B cell (primary cell): ENCODE results near the gene RNF212. TPM values are rescaled to one million over a fixed set of nuclear protein-coding genes. Genes with fewer than 3 reads are reported as not detected.

Source experiments
- ATAC-seq: fragments of 200-7000 bp; cut with Tn5 transposase; one replicate; pipeline ENCODE4 v1.10.0; 2021; ENCODE audit warnings: low read depth, mild to moderate bottlenecking, moderate number of reproducible peaks, moderate library complexity
- CTCF ChIA-PET: fragments of 350-600 bp; sonication (Branson Sonifier 250); formaldehyde crosslinking; loops from one replicate; lab custom pipeline; 2021; ENCODE audit warnings: antibody characterized with exemption, inconsistent platforms; lab: Charles Lee
- POLR2A ChIA-PET: fragments of 350-600 bp; sonication (Branson Sonifier 250); formaldehyde crosslinking; loops from one replicate; lab custom pipeline; 2021; ENCODE audit warnings: antibody characterized with exemption; lab: Charles Lee
- DNase-seq: peaks from one replicate; pipeline ENCODE4 v3.0.0; 2013
- H2AFZ ChIP-seq: 2 replicates; pipeline ENCODE4 v1.6.1; 2012; ENCODE audit warnings: mild to moderate bottlenecking, low read depth, low read length; ENCODE audit not compliant: insufficient read depth, poor library complexity, severe bottlenecking
- H3K27ac ChIP-seq, 2 donors: 1 replicate in 1 of 2; 2 replicates in 1 of 2; pipeline ENCODE4 v1.5.1; 2012 to 2013; ENCODE audit warnings: low read length in 2 of 2, mild to moderate bottlenecking in 2 of 2, moderate library complexity in 1 of 2
- H3K27me3 ChIP-seq, 4 experiments: fragments of 200-600 bp in 1 of 4; sonication (generic) in 1 of 4; replicated peaks in 1 of 4; 1 replicate in 2 of 4; 2 replicates in 2 of 4; pipeline versions ENCODE4 v1.6.1 to v1.7.0; 2013 to 2016; ENCODE audit warnings: low read length in 3 of 4, mild to moderate bottlenecking in 2 of 4, mixed read lengths in 1 of 4, moderate library complexity in 1 of 4; ENCODE audit not compliant: insufficient read depth in 4 of 4, control insufficient read depth in 3 of 4; ENCODE audit errors: control extremely low read depth in 1 of 4
- H3K36me3 ChIP-seq, 2 experiments: replicated peaks in 1 of 2; 1 replicate in 1 of 2; 2 replicates in 1 of 2; pipeline versions ENCODE4 v1.6.1 to v1.7.1; 2013; ENCODE audit warnings: low read length in 1 of 2; ENCODE audit not compliant: insufficient read depth in 2 of 2, control insufficient read depth in 1 of 2; ENCODE audit errors: control extremely low read depth in 1 of 2, extremely low read depth in 1 of 2
- H3K4me1 ChIP-seq, 2 donors: fragments of 200-600 bp in 1 of 2; sonication (generic) in 1 of 2; 1 replicate in 1 of 2; 2 replicates in 1 of 2; pipeline versions ENCODE4 v1.5.1 to v1.6.1; 2013 to 2017; ENCODE audit warnings: low read length in 2 of 2; ENCODE audit not compliant: control insufficient read depth in 2 of 2, insufficient read depth in 2 of 2
- H3K4me2 ChIP-seq: replicated peaks from 2 replicates; pipeline ENCODE3; 2012; ENCODE audit warnings: mild to moderate bottlenecking, low read depth, low read length; ENCODE audit not compliant: poor library complexity, severe bottlenecking
- H3K4me3 ChIP-seq, 5 experiments: fragments of 200-600 bp in 1 of 5; sonication (generic) in 1 of 5; 1 replicate in 3 of 5; 2 replicates in 2 of 5; pipeline versions ENCODE4 v1.5.1 to v1.7.0; 2011 to 2016; ENCODE audit warnings: low read length in 4 of 5, mild to moderate bottlenecking in 4 of 5, low read depth in 2 of 5, control low read depth in 1 of 5, moderate library complexity in 1 of 5; ENCODE audit not compliant: insufficient read depth in 1 of 5; ENCODE audit errors: control extremely low read depth in 1 of 5, extremely low read depth in 1 of 5
- H3K79me2 ChIP-seq: fragments of 200-600 bp; sonication (generic); one replicate; pipeline ENCODE4 v1.6.0; 2016; ENCODE audit warnings: low read length; ENCODE audit not compliant: control insufficient read depth, insufficient read depth
- H3K9ac ChIP-seq: fragments of 200-600 bp; sonication (generic); 2 replicates; pipeline ENCODE4 v1.6.1; 2017; ENCODE audit warnings: mild to moderate bottlenecking, low read length, moderate library complexity
- H3K9me3 ChIP-seq, 3 donors: one replicate each; pipeline versions ENCODE4 v1.6.1 to v1.7.1; 2013; ENCODE audit warnings: low read length in 2 of 3; ENCODE audit not compliant: control insufficient read depth in 2 of 3, insufficient read depth in 1 of 3; ENCODE audit errors: control extremely low read depth in 1 of 3
- H4K20me1 ChIP-seq: 2 replicates; pipeline ENCODE4 v1.6.0; 2012; ENCODE audit warnings: mild to moderate bottlenecking, low read length; ENCODE audit not compliant: insufficient read depth, control insufficient read depth, poor library complexity, severe bottlenecking
- H3K27ac Mint-ChIP-seq: one replicate; pipeline ENCODE4 v1.8.0; 2021; ENCODE audit warnings: mixed read lengths
- H3K27me3 Mint-ChIP-seq: one replicate; pipeline ENCODE4 v1.8.0; 2021; ENCODE audit warnings: mixed read lengths
- H3K4me1 Mint-ChIP-seq: one replicate; pipeline ENCODE4 v1.8.0; 2021; ENCODE audit warnings: mixed read lengths
- H3K4me3 Mint-ChIP-seq: one replicate; pipeline ENCODE4 v1.8.0; 2021; ENCODE audit warnings: mixed read lengths
- H3K9me3 Mint-ChIP-seq: one replicate; pipeline ENCODE4 v1.8.0; 2022; ENCODE audit warnings: mixed read lengths; ENCODE audit not compliant: insufficient read depth
- EZH2 ChIP-seq: IDR thresholded peaks from 2 replicates; pipeline ENCODE4 v1.6.1; 2012; ENCODE audit warnings: borderline replicate concordance, low read depth, mild to moderate bottlenecking, moderate library complexity, low read length; ENCODE audit not compliant: insufficient read depth, poor library complexity, severe bottlenecking
- WGBS: methylation state at CpG from one replicate; pipeline ENCODE4 v1.1.5; 2013; ENCODE audit warnings: missing lambda C conversion rate; ENCODE audit not compliant: insufficient coverage; 5-methylcytosine and 5-hydroxymethylcytosine counted together
- intact Hi-C: fragments of 100-400 bp; cut with micrococcal nuclease; formaldehyde crosslinking; loops from one replicate; pipeline ENCODE4 v1.10.0; 2022
- polyA plus RNA-seq: library from polyadenylated mRNA; depleted of rRNA; stranded (reverse); fragments of >200 nt; gene quantifications from 2 replicates; pipeline ENCODE4 v1.2.3, GENCODE V29; 2012
- total RNA-seq, 2 donors: library from RNA; stranded (reverse); fragments of 120-200 nt in 1 of 2; gene quantifications; 1 replicate in 1 of 2; 2 replicates in 1 of 2; pipeline versions ENCODE4 v1.2.3 to v1.2.4, GENCODE V29; 2013 to 2022
- TF ChIP-seq, protein P1 (sequence below): fragments of 200-600 bp; IDR thresholded peaks from one replicate; pipeline ENCODE4 v1.8.0; 2022; ENCODE audit warnings: antibody characterized with exemption, mild to moderate bottlenecking

Gene RNF212
- total and polyA plus RNA-seq, 2 donors (not counting 1 experiment from before 2014, with no cell fraction given): 2.1 to 5.9 TPM

- no peak overlapping the region for H3K4me2 ChIP-seq
- ChIA-PET CTCF (no interaction called here), POLR2A (no interaction called here)
- Mint-ChIP-seq H3K27ac (no peak overlapping the region), H3K4me3 (no peak overlapping the region), H3K9me3 (no peaks in the 10 kb centered on the region), H3K27me3 (peaks cover 39% of the 10 kb centered on the region), H3K4me1 (peaks cover 11% of the 10 kb centered on the region)
- 97% methylated on average over 6 of the region's 7 CpGs for WGBS
- intact Hi-C loops: no loop called here
- peaks cover 0 to 9% (median 0%) of the 10 kb centered on the region in 4 experiments for H3K27me3 ChIP-seq
- H2AFZ ChIP-seq: no peak overlapping the region
- H3K36me3 ChIP-seq: no peaks in the 10 kb centered on the region
- H3K27ac ChIP-seq: no peak overlapping the region
- no peak for DNase-seq
- no peaks in the 10 kb centered on the region for H3K79me2 ChIP-seq
- H3K9ac ChIP-seq: no peak overlapping the region
- H4K20me1 ChIP-seq: no peaks in the 10 kb centered on the region
- TF ChIP-seq EZH2: no peak
- TF ChIP-seq, protein P1, sequence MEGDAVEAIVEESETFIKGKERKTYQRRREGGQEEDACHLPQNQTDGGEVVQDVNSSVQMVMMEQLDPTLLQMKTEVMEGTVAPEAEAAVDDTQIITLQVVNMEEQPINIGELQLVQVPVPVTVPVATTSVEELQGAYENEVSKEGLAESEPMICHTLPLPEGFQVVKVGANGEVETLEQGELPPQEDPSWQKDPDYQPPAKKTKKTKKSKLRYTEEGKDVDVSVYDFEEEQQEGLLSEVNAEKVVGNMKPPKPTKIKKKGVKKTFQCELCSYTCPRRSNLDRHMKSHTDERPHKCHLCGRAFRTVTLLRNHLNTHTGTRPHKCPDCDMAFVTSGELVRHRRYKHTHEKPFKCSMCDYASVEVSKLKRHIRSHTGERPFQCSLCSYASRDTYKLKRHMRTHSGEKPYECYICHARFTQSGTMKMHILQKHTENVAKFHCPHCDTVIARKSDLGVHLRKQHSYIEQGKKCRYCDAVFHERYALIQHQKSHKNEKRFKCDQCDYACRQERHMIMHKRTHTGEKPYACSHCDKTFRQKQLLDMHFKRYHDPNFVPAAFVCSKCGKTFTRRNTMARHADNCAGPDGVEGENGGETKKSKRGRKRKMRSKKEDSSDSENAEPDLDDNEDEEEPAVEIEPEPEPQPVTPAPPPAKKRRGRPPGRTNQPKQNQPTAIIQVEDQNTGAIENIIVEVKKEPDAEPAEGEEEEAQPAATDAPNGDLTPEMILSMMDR: no peak
- ATAC-seq: no peak
- no peak overlapping the region for H3K4me3 ChIP-seq
- no peaks in the 10 kb centered on the region for H3K9me3 ChIP-seq
- peaks cover 0 to 3% of the 10 kb centered on the region in 2 donors for H3K4me1 ChIP-seq
These were observed 44.0 kb downstream of the RNF212 start for GRCh38 chr4:1069394-1069793.

DNA sequence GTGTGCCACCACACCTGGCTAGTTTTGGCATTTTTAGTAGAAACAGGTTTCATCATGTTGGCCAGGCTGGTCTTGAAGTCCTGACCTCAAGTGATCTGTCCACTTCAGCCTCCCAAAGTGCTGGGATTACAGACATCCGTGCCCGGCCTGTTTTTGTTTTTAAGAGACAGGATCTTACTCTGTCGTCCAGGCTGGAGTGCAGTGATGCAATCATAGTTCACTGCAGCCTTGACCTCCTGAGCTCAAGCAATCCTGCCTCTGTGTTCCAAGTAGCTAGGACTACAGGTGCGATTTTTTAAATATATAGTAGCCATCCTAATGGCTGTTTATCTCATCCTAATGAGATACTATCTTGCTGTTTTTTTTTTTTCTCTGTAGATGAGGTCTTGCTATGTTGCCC, 47.6 kb downstream of the RNF212 start:
- Mint-ChIP-seq H3K4me1 (no peaks in the 10 kb centered on the region), H3K4me3 (no peak overlapping the region), H3K27me3 (peaks cover 55% of the 10 kb centered on the region), H3K9me3 (no peaks in the 10 kb centered on the region), H3K27ac (no peak overlapping the region)
- POLR2A ChIA-PET: no interaction called here
- intact Hi-C loops: no loop called here
- CTCF ChIA-PET: no interaction called here
- H4K20me1 ChIP-seq: no peaks in the 10 kb centered on the region
- no peak overlapping the region for H3K4me2 ChIP-seq
- H3K4me3 ChIP-seq: no peak overlapping the region
- H3K79me2 ChIP-seq: no peaks in the 10 kb centered on the region
- 39% methylated on average over 3 of the region's 4 CpGs for WGBS
- no peak overlapping the region for H3K27ac ChIP-seq
- H2AFZ ChIP-seq: no peak overlapping the region
- no peak overlapping the region for H3K9ac ChIP-seq
- ATAC-seq: no peak
- DNase-seq: no peak
- H3K36me3 ChIP-seq: no peaks in the 10 kb centered on the region
- H3K4me1 ChIP-seq: no peaks in the 10 kb centered on the region
- TF ChIP-seq EZH2: no peak
- TF ChIP-seq, protein P1: no peak
- H3K9me3 ChIP-seq: peaks cover 0 to 8% (median 0%) of the 10 kb centered on the region in 3 donors
- H3K27me3 ChIP-seq: peaks cover 0 to 19% (median 4%) of the 10 kb centered on the region in 4 experiments
